Anterior cingulate cortex (tissue), 58 donors: Measurements from ENCODE around the gene GALNTL6.
A peak's percentile ranks its signal among the peaks of the same experiment; 100 is the strongest.

Experiments used
- DNase-seq, 58 donors: peaks; one replicate each; lab custom pipeline; 2025; lab: John Stamatoyannopoulos, UW

Gene GALNTL6

DNA sequence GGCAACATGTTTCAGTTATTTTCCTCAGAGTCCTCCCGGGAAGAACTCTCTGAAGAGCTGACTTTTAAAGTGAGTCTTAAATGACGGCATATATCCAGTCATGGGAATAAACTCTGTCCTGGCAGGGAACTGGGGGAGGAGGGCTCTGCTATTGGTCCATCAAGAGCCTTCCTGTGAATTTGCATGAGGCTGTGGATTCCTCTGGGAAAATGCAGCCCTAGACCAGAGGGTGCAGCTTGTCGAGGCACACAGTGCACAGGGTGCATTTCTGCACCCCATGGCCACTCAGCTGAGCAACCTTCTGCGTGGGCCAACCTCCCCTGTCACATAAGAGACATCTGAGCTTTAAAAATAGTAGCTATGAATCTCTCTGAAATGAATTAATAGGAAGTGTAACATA lies 360.0 kb downstream of the GALNTL6 start:
- peak in 1 of 58 donors; percentile 27 for DNase-seq

DNA sequence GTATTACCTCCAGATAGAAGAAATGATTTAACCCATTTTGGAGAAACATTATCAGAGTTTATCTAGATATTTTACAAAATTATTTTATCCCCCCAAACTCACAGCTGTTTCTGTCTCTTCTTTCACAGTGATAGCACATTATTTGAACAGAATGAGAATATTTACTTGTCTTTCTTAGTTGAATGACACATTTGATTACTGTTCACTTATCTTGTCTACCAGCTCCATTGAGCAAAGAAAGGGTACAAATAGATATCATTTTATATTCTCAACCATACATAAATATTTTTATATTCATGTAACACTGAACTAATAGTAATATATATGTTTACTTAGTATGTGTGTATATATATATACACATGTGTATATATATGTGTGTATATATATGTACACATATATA lies 364.2 kb downstream of the GALNTL6 start:
- DNase-seq, result no peak

GRCh38 chr4:172188248-172188988 lies 375.2 kb downstream of the GALNTL6 start:
- no peak for DNase-seq

DNA sequence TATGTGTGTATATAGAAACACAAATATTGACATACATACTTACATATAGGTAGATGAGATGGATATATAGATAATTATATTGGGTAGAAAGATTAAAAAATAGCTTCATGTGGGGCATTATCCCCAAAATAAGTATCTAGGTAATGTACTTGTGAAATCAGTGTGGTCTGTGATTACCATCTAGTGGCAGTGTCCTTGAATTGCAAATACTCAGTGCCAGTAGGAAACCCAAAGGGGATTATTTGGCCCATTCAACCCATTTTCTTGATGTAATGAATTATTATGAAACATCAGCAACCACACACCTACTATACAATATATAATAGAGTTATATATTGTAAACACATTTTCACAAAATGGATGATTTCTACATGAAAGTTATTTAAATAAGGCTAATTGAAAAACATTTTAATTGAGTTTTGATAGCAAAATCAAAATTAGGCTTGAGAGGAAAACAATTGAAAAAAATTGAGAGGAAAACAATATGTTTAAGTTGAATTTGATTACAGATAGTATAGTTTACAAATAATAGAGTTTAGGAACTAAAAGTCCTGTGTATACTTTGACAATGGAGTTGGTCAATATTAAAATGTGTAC lies 389.4 kb downstream of the GALNTL6 start:
- no peak for DNase-seq

DNA sequence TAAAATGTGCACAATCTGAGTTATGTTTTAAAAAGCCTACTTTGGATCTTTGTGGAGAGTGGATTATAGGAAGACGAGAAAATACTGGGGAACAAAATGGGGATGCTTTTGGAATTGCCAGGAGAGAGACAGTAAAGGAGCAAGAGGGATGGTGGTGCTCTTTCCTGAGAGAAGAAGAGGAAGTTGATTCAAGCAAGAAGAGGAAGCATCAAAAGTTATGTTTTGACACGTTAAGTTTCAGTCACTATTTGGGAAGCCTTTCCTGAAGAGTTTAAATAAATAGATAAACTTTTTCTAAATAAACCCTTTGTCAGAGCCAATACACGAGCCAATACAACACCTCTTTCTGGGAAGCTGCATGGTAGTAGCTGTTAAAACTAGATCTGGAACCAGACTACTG lies 394.1 kb downstream of the GALNTL6 start:
- no peak for DNase-seq

DNA sequence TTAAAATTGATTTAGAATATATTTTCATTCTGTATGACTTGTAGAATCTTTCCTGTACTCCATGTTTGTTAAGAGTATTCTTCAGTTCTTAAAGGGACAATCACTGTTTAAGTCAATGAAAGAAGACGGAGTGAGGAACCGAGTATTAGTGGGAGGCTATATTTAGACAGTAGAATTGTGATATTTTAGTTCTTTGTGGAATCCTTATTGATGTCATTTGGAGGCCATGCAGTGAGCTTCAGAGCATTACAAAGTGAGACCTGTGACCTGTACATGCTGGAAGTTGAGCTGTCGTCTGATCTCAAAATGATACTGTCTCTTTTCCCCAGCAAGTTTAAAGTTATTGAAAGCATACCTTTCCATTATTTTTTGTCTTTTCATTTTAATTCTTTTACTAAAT lies 394.7 kb downstream of the GALNTL6 start:
- peak in 1 of 58 donors; percentile 5 for DNase-seq

- no peak for DNase-seq
Observed at GRCh38 chr4:172220679-172221078, 407.5 kb downstream of the GALNTL6 start.

DNA sequence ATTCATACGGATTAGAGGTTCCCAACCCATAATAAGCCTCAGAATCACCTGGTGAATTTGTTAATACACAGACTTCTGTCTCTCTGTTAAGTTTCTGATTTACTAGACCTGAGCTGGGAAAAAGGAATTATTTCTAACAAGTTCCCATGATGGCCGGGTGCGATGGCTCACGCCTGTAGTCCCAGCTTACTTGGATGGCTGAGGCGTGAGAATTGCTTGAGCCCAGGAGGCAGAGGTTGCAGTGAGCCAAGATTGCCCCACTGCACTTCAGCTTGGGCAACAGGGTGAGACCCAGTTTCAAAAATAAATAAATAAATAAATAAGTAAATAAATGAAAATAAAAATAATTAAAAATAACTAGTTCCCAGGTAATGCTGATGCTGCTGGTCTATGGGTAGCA lies 412.3 kb downstream of the GALNTL6 start:
- DNase-seq, result no peak

DNA sequence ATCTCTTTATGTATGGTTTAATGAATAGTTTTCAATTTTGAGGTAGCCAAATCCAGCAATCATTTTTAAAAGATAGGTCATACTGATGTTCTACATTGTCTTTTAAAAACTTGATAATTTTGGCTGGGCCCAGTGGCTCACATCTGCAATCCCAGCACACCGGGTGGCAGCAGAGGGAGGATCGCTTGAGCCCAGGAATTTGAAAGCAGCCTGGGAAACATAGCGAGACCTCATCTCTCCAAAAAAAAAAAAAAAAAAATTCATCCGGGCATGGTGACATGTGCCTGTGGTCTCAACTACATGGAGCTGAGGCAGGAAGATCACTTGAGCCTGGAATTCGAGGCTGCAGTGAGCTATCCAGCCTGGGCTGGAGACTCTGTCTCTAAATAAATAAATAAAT lies 419.8 kb downstream of the GALNTL6 start:
- no peak for DNase-seq

GRCh38 chr4:172243551-172243950 lies 430.3 kb downstream of the GALNTL6 start:
- DNase-seq, result no peak

GRCh38 chr4:172245516-172245915 lies 432.3 kb downstream of the GALNTL6 start:
- peak in 12 of 58 donors; percentile 0 to 39 (median 6) for DNase-seq

- no peak for DNase-seq
Observed at GRCh38 chr4:172253409-172253808, 440.2 kb downstream of the GALNTL6 start.

DNA sequence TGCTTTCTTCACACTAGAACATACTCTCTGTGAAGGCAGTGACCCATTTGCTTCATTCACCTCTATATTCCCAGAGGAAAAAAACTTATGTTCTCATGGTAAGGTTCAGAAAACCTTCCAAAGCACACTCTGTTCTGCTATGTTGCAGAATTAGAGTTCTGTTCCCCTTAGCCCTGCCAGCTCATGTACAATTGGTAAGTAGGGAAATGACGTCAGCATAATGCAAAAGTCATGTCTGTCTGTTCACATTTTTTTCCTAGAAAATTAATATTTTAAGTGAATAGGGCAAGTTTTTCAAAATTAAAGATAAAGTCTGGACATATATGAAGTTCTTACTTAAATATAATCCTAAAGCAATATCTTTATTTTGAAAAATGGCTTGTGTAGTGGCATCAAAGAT lies 443.6 kb downstream of the GALNTL6 start:
- no peak for DNase-seq

- DNase-seq, result no peak
Observed at GRCh38 chr4:172270397-172270796, 457.2 kb downstream of the GALNTL6 start.

DNA sequence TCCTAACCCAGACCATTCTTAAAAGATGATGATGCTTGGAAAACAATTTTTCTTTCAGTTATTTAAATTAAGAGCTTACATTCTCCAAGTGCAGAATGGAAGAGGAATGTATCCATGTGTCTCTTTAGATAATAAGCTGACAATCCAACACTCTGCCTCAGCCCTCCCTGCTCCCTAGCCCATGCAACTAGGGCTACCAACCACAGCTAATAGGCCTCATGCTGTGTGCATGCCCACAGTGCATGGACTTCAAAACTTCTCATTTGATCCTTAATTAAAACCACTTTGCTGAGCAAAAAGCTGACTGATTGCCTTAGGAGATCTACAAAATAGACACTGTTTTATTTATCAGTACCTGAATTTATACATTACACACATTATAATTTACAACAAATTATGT lies 473.9 kb downstream of the GALNTL6 start:
- DNase-seq, result no peak

DNA sequence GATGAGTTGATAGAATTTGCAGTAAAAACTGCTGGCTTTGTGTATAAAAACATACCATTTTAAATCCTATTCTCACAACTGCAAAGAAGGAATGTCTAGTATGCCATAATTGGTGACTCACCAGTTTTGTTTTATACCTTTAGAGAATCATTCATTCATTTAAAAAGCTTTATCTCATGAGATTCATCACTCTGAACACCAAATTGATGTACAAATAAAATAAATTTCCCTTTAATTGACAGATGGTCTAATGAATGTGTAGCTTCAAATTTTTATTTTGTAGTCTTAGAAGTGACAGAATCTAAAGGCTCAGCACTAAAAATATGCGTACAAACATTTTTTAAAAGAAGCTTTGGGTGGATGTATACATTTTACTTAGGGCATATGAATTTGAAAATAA lies 492.5 kb downstream of the GALNTL6 start:
- DNase-seq, result no peak

GRCh38 chr4:172308078-172308477 lies 494.9 kb downstream of the GALNTL6 start:
- DNase-seq, result no peak

GRCh38 chr4:172311682-172312081 lies 498.5 kb downstream of the GALNTL6 start:
- no peak for DNase-seq

- no peak for DNase-seq
Observed at GRCh38 chr4:172323288-172323687, 510.1 kb downstream of the GALNTL6 start.

GRCh38 chr4:172344308-172344938 lies 531.2 kb downstream of the GALNTL6 start:
- no peak for DNase-seq

DNA sequence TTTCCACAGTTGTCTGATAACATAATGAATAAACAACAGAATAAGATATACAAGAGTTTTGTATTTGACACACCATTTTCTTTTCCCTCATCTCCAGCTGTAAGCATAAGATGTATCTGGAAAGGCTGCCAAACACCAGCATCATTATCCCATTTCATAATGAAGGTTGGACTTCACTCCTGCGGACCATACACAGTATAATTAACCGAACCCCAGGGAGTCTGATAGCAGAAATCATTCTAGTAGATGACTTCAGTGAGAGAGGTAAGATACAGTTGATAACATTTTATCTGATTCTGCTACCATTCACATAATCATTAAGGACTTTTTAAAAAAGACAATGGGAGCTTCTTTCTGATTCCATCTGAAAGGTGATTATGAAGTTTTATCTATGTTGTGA lies 535.2 kb downstream of the GALNTL6 start:
- DNase-seq, result no peak

DNA sequence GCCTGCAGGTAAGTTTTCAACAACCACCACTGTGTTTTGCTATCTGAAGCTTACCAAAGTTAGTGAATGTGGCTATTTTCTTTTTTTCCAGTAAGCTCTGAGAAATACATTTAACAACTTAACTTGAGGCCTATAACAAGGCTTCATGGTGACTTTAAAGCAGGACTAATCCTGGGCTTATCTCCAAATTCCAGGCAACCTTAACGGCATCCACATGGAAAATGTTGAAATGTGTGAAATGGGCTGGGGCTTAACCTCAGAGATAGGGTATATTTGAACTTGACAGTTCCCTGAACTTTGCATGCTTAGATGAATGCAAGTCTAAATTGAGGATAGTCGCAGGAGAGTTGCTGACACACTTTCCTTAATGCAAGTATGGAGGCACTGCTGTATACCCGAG lies 539.2 kb downstream of the GALNTL6 start:
- no peak for DNase-seq
